GM19023 (cell line): ENCODE measurements around the gene DPYD.

Experiments used
- ATAC-seq: cut with Tn5 transposase; IDR thresholded peaks from one replicate; pipeline ENCODE4 v1.9.1; 2021; ENCODE audit warnings: mild to moderate bottlenecking, moderate library complexity; ENCODE audit not compliant: unreplicated experiment

The DPYD gene

GRCh38 chr1:97630948-97631347 is 289.9 kb downstream of the DPYD start:
- ATAC-seq, result no peak

- ATAC-seq, result no peak
Measured at GRCh38 chr1:97630281-97630680, 290.6 kb downstream of the DPYD start.

GRCh38 chr1:97623220-97623619 is 297.6 kb downstream of the DPYD start:
- no peak for ATAC-seq

- no peak for ATAC-seq
Measured at GRCh38 chr1:97621955-97622354, 298.9 kb downstream of the DPYD start.

GRCh38 chr1:97619706-97620105 is 301.1 kb downstream of the DPYD start:
- ATAC-seq, result no peak

- no peak for ATAC-seq
Measured at GRCh38 chr1:97610748-97611147, 310.1 kb downstream of the DPYD start.

- no peak for ATAC-seq
Measured at GRCh38 chr1:97610102-97610501, 310.7 kb downstream of the DPYD start.

GRCh38 chr1:97608272-97608671 is 312.6 kb downstream of the DPYD start:
- no peak for ATAC-seq

GRCh38 chr1:97603776-97604175 is 317.1 kb downstream of the DPYD start:
- ATAC-seq, result no peak

- no peak for ATAC-seq
Measured at GRCh38 chr1:97603218-97603617, 317.6 kb downstream of the DPYD start.

- ATAC-seq, result no peak
Measured at GRCh38 chr1:97599447-97599846, 321.4 kb downstream of the DPYD start.

GRCh38 chr1:97593192-97593591 is 327.6 kb downstream of the DPYD start:
- ATAC-seq, result no peak

GRCh38 chr1:97588772-97589171 is 332.1 kb downstream of the DPYD start:
- ATAC-seq, result no peak

GRCh38 chr1:97581614-97582051 is 339.2 kb downstream of the DPYD start:
- ATAC-seq, result no peak

- no peak for ATAC-seq
Measured at GRCh38 chr1:97577613-97578012, 343.2 kb downstream of the DPYD start.

GRCh38 chr1:97573553-97573952 is 347.3 kb downstream of the DPYD start:
- ATAC-seq, result no peak

GRCh38 chr1:97572561-97572960 is 348.3 kb downstream of the DPYD start:
- ATAC-seq, result no peak

GRCh38 chr1:97571760-97572159 is 349.1 kb downstream of the DPYD start:
- ATAC-seq, result no peak

GRCh38 chr1:97570691-97571090 is 350.1 kb downstream of the DPYD start:
- no peak for ATAC-seq

GRCh38 chr1:97567000-97567749 is 353.7 kb downstream of the DPYD start:
- no peak for ATAC-seq

- no peak for ATAC-seq
Measured at GRCh38 chr1:97565886-97566285, 354.9 kb downstream of the DPYD start.

- no peak for ATAC-seq
Measured at GRCh38 chr1:97563926-97564325, 356.9 kb downstream of the DPYD start.

GRCh38 chr1:97562081-97562480 is 358.8 kb downstream of the DPYD start:
- ATAC-seq, result no peak
